Uterus (tissue), 4 donors: ENCODE results near the gene PLEKHM3. TPM values are rescaled to one million over a fixed set of nuclear protein-coding genes. Genes with fewer than 3 reads are reported as not detected.

ENCODE experiments used
- DNase-seq, 2 donors: peaks; one replicate each; pipeline ENCODE4 v3.0.0-alpha.2; 2019 to 2020
- H3K27ac ChIP-seq, 2 donors: fragments of 200-600 bp; sonication (generic); 1 replicate in 1 of 2; 2 replicates in 1 of 2; pipeline ENCODE4 v1.5.1; 2016 to 2018
- H3K27me3 ChIP-seq, 2 donors: fragments of 200-600 bp; sonication (generic); one replicate each; pipeline ENCODE4 v1.5.1; 2018 to 2019; ENCODE audit warnings: control low read depth in 1 of 2
- H3K36me3 ChIP-seq, 2 donors: fragments of 200-600 bp; sonication (generic); one replicate each; pipeline ENCODE4 v1.5.1; 2019; ENCODE audit warnings: control low read depth in 1 of 2
- H3K4me1 ChIP-seq, 2 donors: fragments of 200-600 bp; sonication (generic); one replicate each; pipeline ENCODE4 v1.5.1; 2018 to 2019; ENCODE audit warnings: control low read depth in 1 of 2
- H3K4me3 ChIP-seq, 2 donors: fragments of 200-600 bp; sonication (generic); 1 replicate in 1 of 2; 2 replicates in 1 of 2; pipeline ENCODE4 v1.5.1; 2018 to 2019; ENCODE audit warnings: mild to moderate bottlenecking in 1 of 2
- H3K9me3 ChIP-seq, 2 donors: fragments of 200-600 bp; sonication (generic); one replicate each; pipeline ENCODE4 v1.5.1; 2019; ENCODE audit warnings: control low read depth in 1 of 2
- CTCF ChIP-seq, 4 experiments: fragments of 200-600 bp in 2 of 4; fragments of 450-650 bp in 2 of 4; sonication (generic) in 2 of 4; IDR thresholded peaks; one replicate each; pipeline ENCODE4 v1.5.1; 2016 to 2019; ENCODE audit warnings: antibody characterized with exemption in 4 of 4, mild to moderate bottlenecking in 2 of 4, moderate library complexity in 1 of 4
- POLR2A ChIP-seq, 2 donors: fragments of 450-650 bp; IDR thresholded peaks; one replicate each; pipeline ENCODE4 v1.6.1; 2016; ENCODE audit warnings: antibody characterized with exemption in 2 of 2, mild to moderate bottlenecking in 1 of 2, moderate library complexity in 1 of 2
- intact Hi-C: fragments of 100-400 bp; cut with DNase I; formaldehyde crosslinking; loops from one replicate; pipeline ENCODE4 v1.15.1; 2023; ENCODE audit warnings: low total_unique reads
- total RNA-seq, 4 donors: library from RNA; depleted of rRNA in 3 of 4; stranded (reverse); fragments of >200 nt in 3 of 4; gene quantifications; one replicate each; pipeline versions ENCODE4 v1.1.0 to v1.2.4, GENCODE V29; 2014 to 2023
- donor health status: DM: yes; HTN: yes; CAD: no.

Gene PLEKHM3
- total RNA-seq, 4 donors from 2014 or later, result 20.5 to 43.4 (median 21.6) TPM

- Histone ChIP-seq H3K36me3 (no peaks in the 10 kb centered on the region), H3K4me1 (no peaks in the 10 kb centered on the region), H3K9me3 (no peaks in the 10 kb centered on the region), H3K27me3 (no peaks in the 10 kb centered on the region), H3K27ac (no peak overlapping the region), H3K4me3 (no peak overlapping the region)
- intact Hi-C loops, result no loop called here
- TF ChIP-seq CTCF (IDR thresholded peaks at IDR 0.05) (no peak), POLR2A (IDR thresholded peaks at IDR 0.05) (no peak)
- no peak for DNase-seq
These were observed 149.7 kb downstream of the PLEKHM3 start for GRCh38 chr2:207875473-207876212.

- intact Hi-C loops, result no loop called here
These were observed 151.5 kb downstream of the PLEKHM3 start for GRCh38 chr2:207873794-207874193.

GRCh38 chr2:207871911-207872310 lies 153.4 kb downstream of the PLEKHM3 start:
- no peak overlapping the region for H3K4me3 ChIP-seq
- intact Hi-C loops, result no loop called here
- no peaks in the 10 kb centered on the region for H3K4me1 ChIP-seq
- H3K27me3 ChIP-seq, result no peaks in the 10 kb centered on the region
- H3K27ac ChIP-seq, result no peak overlapping the region
- no peaks in the 10 kb centered on the region for H3K36me3 ChIP-seq
- no peak for DNase-seq
- TF ChIP-seq CTCF (IDR thresholded peaks at IDR 0.05) (no peak), POLR2A (IDR thresholded peaks at IDR 0.05) (no peak)
- H3K9me3 ChIP-seq, result no peaks in the 10 kb centered on the region

More at GRCh38 chr2:207873794-207874193, 151.5 kb downstream of the PLEKHM3 start:
- Histone ChIP-seq H3K27ac (no peak overlapping the region), H3K4me1 (no peaks in the 10 kb centered on the region), H3K4me3 (no peak overlapping the region), H3K27me3 (no peaks in the 10 kb centered on the region), H3K36me3 (no peaks in the 10 kb centered on the region), H3K9me3 (no peaks in the 10 kb centered on the region)
- TF ChIP-seq POLR2A (IDR thresholded peaks at IDR 0.05) (no peak), CTCF (IDR thresholded peaks at IDR 0.05) (no peak)
- DNase-seq, result no peak

- H3K4me3 ChIP-seq, result no peak overlapping the region
- no peak for TF ChIP-seq CTCF (IDR thresholded peaks at IDR 0.05)
- no peak for TF ChIP-seq POLR2A (IDR thresholded peaks at IDR 0.05)
- H3K27ac ChIP-seq, result no peak overlapping the region
- intact Hi-C loops, result no loop called here
- no peaks in the 10 kb centered on the region for H3K36me3 ChIP-seq
- H3K4me1 ChIP-seq, result no peaks in the 10 kb centered on the region
- H3K9me3 ChIP-seq, result no peaks in the 10 kb centered on the region
- no peak for DNase-seq
- H3K27me3 ChIP-seq, result no peaks in the 10 kb centered on the region
These were observed 153.8 kb downstream of the PLEKHM3 start for GRCh38 chr2:207871506-207871905.

GRCh38 chr2:207870814-207871213 lies 154.5 kb downstream of the PLEKHM3 start:
- H3K27me3 ChIP-seq, result no peaks in the 10 kb centered on the region
- H3K36me3 ChIP-seq, result no peaks in the 10 kb centered on the region
- TF ChIP-seq POLR2A (IDR thresholded peaks at IDR 0.05) (no peak), CTCF (IDR thresholded peaks at IDR 0.05) (no peak)
- no peak for DNase-seq
- H3K9me3 ChIP-seq, result no peaks in the 10 kb centered on the region
- no peaks in the 10 kb centered on the region for H3K4me1 ChIP-seq
- H3K4me3 ChIP-seq, result no peak overlapping the region
- no peak overlapping the region for H3K27ac ChIP-seq
- intact Hi-C loops, result no loop called here
